ENCODE measurements around the gene RASSF8.
A peak's percentile ranks its signal among the peaks of the same experiment; 100 is the strongest.

RASSF8 gene

DNA sequence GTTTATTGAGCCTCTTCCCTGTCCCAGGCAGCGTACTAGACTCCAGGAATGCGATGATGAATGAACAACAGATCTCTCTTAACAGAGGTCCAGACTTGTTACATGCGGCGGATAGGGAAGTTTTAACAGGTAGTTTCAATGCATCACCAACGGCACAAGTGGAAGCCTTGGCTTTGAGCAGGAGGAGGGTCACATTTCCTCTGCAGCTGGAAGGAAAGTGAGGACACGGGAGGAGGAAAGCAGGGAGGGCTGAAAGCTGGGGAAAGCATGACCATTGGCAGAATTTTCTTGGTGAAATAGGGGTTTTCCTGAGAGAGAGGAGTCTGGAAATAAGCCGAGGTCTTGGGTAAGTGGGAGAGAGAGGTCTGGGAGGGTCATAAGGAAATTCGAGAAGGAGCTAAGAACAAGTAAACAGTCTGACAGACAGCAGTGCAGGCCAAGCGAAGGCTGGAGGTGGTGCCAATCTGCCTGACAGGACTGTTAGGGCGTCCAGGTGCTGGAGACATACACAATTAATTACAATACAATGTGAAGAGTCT lies 150.9 kb downstream of the RASSF8 start:
- DNase-seq = no peak

DNA sequence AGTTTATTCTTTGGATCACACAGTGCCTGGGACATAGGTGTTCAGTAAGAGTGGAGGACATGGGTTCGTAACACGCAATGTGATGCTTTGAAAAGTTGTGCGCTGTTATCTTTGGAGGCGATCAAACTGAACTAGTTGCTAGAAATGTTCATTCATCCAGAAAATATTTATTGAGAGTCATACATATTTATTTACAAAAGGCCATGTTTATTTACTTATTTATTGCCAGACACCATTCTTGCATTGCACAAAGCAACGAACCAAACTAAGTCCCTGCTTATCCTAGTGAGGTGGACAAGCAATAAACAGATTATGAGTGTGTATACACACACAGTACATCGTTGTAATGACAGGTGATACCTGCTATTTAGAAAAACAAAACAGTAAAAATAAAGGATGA lies 153.8 kb downstream of the RASSF8 start:
- no peak for DNase-seq

DNA sequence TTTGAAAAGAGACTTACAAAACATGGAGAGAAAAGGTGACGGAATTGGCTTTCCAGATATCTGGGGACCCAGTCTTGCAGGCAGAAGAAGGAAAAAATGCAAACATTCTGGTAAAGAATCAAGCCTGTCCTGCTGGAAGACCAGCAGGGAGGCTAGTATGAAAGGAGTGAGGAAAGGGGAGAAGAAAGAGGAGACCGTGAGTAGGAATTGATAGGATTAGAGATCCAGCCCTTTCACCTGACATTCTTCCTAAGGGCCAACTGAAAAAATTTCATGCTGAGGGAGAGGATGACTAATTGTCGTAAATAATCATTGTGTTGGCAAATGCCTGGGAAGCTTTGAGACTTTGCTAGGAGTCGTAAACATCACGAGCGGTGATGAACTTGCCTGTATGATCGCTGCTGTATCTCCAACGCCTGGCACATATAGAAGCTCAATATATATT lies 154.2 kb downstream of the RASSF8 start:
- DNase-seq = no peak

DNA sequence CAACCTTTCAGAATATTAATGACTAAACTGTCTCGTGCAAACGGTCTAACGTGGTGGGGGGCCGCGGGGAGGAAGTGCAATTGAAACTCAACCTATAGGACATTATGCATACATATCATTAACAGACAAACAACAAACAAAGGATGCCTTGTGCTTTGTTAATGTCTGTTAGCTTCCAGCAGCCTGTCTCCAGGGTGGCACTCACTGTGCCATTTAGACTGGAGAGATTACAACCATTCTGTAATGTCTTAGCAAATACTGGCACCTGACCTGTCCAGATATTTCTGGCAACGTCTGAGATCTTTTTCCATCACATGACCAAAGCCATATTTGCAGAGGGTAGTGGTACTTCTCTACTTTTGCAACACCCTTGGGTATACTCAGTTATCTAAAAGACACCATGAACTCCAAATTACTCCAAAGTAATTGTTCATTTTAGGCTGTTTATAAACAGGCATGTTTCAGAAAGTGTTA lies 154.7 kb downstream of the RASSF8 start:
- peak in 3 of 14 donors; percentile 24 to 27 (median 25) for DNase-seq

DNA sequence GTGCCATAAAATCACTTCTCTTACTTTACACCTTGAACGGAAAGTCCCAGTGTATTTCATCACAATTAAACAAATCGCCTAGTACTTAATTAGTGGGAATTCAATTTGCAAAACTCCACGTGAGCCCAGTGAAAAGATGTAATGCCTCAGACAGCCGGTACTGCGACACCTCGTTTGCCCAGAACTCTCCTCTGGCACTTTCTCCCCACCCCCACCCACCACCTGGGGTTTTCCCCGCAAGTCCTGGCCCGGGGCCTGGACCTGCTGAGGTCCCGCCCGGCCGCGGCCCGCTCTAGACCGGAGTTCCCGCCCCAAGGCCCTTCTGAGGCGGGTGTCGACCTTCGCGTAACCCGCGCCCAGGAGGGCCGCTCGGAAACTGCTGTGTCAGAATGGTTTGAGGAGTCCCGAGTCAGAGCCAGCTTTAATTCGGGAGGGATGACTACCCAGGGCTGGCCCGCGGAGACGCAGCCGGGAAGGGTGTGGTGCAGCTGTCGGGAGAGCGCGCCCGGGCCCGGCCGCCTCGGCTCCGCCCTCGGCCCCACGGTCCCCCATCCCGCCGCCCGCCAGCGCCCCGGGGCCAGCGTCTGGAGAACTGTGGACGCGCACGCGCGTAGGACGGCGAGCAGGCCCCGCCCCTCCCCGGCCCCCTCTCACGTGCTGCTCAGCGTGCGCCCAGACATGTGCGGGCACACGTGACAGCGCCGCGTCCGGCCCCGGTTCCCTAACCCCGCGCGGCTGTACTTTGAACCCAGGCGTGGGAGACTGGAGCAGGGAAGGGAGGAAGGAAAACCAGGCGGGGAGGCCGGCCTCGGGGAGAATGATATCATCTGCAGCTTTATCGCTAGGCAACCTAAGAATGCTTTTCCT lies 155.6 kb downstream of the RASSF8 start:
- DNase-seq = peak; percentile 69 to 95 (median 90)

DNA sequence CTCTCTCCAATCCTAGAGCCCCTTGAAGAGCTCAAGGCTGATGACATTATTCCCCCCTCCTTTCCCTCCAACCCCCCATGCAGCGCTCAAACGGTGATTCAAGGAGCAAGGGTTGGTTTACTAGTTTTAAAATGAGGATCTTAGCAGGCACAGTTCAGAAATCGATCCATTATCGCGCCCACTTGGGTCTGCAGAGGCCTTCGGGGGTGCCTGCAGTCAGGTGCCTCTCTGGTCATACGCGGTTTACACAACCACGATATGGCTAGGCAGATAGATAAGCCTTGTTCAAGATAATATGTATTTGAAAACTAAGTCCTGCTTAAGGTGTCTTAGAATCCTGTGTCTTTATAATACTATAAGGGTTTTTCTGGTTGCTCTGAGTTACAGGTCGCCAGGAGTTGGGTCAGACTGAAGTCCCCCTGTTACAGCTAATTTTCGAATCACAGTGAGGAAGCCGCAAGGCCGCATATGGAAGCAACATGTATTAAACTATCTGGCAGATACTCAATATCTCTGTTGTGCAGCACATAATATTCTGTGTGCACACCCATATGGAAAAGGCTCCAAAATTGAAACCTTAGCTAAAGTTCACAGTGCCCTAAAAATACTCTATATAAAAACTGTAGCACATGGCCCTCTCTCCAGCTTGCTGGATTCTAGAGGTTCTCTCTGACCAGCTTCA lies 156.4 kb downstream of the RASSF8 start:
- DNase-seq = peak in 3 of 14 donors; percentile 42 to 76 (median 67)

DNA sequence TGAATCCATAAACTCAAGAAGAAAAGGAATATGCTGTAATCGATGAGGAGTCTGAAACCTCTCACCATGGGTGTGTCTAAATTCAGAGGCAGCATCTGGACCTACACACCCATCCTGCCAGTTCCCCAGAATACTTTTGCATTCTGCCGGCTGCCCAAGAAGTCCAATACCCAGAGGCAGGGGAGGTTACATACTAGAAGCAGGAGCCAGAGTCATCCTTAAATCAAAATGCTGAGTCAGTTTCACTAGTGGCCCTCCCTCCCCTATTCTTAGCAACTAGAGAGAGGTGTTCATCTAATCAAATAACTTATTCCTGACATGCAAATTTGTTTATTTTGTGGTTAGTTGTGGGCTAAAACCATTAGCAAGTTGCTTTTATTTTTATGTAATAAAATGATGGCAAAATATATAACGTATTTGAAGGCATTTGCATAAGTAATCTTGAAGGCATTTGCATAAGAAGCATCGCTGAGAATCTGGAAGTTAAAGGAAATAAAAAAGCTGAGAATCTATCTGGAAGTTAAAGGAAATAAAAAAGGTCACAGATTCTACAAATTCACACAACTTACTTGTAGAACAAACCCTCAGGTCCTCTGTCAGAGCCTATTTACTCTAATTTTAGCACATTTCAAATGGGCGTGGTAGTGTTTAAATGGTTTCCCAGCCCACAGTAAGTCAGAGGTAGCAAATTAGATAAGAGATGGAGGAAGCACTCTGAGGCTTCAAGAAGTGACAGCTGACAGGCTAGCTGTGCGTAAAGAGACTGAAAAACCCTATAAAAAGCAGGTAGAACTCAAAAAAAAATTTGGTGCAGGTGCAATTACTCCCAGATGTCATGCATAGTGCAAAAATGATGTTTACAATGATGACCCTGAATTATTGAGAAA lies 158.6 kb downstream of the RASSF8 start:
- DNase-seq = peak in 1 of 14 donors; percentile 26

DNA sequence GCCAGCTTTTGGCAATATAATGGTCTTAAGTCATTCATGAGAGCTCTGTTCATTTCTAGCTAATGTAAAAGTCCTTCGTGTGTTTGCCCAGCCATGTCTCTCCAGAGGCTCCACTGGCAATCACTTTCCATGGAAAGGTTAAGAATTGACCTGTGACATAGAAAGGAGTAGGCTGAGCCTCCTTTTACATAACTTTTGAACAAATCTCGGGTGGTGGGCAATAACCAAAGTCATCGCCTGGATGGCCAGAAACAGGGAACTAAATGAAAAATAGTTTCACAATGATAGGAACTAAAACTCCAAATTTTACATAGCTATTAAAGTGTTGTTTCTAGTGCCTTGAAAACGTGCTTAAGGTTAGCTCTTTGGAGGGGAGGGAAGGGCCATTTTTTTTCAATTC lies 159.8 kb downstream of the RASSF8 start:
- DNase-seq = no peak

DNA sequence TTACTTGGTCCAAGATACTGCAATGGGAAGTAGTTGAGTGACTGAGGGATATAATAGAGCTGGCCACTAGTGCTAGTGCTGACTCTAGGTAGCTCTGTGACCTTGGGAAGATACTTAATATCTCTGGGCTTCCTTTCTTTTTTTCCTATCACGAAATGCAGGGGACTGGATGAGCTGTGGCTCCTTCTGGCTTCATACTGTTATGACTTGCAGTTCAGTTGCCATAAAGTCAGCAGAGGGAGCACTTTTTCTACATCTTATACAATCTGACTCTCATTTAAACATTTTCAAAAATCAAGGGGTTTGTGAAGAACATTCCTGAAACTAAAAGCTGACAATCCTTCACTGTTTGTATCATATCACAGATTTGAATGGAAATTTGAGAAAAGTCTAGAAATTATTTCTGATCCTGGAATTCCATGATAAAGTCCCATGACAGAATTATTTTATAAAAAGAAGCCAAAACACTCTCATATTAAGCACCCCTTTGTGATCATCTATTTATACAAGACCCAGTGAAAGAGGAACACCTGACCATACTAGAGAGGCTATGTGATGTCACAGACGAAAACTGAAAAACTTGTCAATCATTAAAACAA lies 161.0 kb downstream of the RASSF8 start:
- DNase-seq = peak in 7 of 14 donors; percentile 15 to 79 (median 27)

DNA sequence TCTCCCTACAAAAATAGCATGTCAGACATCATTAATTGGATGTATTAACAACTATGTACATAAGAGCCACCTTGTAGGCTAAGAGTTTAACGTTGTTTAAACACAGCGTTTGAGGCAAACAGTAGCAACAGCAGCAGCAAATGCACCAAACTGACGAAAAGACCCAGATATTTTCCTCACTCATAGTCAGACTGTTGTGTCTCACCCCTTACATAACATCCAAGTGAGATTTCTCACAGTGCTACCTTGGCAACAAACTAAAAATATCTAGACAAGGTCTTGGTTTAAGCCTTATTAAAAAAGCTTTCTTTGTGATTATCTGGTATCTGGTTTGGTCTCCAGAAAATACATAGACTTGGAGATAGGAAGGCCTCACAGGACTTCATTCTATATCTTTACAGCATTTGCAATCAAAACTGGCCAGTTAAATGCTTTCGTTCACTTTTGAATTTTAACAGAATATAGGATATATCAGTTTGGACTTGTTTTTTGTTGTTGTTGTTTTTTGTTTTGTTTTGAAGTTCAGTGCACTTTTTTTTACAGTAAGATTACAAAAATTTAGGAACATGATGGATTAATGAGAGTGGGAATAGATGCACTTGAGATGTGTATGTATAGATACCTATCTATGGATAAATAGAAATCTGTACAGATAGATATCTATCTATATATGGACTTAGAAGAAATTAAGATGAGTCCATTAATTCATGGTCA lies 162.2 kb downstream of the RASSF8 start:
- peak in 1 of 14 donors; percentile 62 for DNase-seq

DNA sequence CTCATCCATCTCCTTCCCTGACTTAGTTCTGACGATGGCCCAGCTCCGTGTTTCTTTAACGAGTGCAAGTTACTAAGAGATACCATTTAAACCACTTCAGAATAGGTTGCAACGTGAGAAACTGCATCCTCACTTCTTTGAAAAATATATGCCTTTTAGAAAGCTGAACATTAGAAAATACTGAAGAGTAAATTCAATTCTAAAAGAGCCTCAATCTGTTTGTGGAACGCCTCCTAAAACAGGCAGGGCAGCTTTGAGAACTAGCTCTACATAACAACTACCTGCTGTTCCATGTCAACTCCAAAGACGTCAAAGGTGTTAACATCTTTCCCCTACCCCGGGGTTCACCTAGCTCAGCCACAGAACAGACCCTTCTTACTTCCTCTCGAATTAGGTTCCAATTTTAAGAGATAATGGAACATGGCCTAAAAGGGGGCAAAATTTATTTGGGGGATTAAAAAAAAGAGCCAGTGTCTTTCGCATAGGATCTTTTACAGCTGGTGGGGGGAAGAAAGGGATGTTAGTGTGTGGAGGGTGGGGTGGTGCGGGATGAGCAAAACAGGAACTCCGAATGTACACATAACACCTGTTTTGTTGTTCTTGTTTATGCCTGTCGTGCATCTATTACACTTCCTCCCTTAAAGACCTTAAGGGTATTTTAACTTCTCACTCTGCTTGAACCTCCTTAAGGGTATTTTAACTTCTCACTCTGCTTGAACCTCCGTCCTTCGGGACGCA lies 163.0 kb downstream of the RASSF8 start:
- DNase-seq = peak in 3 of 14 donors; percentile 35 to 64 (median 55)

DNA sequence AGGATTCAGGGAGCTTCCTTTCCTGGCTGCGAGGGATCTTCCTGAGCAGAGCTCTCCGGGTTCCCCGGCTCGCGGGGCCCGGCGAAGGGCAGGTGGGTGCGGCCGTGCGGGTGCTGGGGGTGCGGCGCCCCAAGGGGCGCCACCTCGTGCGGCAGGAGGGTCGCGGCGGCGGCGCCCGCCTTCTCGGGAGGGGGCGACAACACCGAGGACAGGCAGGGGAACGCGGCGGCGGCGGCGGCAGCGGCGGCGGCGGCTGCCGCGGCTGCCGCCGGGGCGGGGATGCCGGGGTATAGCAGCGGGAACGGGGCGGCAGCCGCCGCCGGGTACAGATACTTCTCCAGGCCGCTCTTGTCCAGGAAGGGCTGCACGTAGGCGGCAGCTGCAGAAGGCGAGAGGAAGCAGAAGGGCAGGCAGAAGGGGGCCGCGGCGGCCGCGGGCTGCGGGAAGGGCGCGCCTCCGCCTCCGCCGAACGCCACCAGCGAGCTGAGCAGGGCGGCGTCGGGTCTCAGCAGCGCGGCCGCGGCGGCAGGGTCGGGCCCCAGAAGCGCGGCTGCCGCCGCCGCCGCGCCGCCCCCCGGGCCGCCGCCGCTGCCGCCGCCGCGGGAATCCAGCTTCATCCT lies 163.7 kb downstream of the RASSF8 start:
- DNase-seq = peak in 6 of 14 donors; percentile 21 to 65 (median 41)

DNA sequence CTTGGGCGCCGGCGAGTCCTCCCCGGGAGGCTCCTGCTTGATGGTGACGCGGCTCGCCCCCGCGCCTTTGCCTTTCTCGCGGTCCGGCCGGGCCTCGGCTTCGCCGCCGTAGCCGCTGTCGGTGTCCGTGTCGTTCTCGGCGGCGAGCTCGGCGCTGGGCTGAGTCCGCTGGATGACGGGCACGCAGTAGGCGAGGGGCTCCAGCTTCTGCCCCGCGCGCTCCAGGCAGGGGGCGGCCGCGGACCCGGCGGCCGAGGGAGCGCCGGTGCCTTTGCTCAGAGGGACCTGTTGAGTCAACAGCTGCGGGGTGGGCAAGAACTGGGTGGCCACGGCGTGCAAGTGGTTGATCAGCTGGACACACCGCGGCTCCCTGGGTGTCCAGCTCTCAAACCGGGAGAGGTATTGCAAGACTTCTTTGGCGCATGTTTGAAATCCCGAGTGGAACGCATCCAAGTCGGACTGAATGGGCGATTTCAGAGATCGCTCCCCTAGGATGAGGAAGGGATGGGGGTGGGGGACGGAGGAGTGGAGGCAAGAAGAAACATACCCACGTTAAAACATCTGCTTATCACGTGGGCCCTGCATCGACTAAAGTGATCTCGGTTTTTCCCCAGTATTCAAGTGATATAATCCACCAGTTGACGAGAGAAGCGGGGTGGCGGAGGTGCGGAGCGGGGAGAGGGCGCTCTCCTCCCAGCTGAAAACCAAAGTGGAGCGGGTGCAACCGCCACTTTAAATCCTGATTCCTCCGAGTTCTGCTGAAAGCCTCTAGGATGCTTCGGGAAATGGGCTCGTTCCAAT lies 164.4 kb downstream of the RASSF8 start:
- DNase-seq = peak; percentile 27 to 94 (median 80)

DNA sequence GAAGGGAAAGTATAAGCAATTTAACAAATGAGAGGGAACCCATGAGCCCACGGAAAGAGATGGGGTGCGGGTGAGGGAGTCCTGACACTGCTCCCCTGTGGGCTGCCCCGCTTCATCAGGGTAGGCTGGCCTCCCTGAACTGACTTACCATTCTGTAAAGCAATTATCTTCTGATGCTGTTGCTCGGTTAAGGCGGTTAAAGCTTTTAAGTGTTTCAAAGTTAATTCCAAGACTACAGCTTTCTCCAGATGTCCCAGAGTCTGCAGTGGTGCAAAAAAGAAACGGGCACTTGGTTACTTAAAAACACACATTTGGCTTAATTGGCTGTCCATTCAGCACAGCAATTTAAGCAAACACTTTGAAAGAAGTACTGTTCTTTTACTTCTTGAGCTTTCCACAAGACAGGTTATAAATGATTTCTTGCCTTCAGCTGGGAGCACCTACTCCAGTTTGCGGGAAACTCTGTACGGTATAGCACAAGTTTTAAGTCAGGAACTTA lies 165.0 kb downstream of the RASSF8 start:
- peak in 3 of 14 donors; percentile 52 to 77 (median 63) for DNase-seq

DNA sequence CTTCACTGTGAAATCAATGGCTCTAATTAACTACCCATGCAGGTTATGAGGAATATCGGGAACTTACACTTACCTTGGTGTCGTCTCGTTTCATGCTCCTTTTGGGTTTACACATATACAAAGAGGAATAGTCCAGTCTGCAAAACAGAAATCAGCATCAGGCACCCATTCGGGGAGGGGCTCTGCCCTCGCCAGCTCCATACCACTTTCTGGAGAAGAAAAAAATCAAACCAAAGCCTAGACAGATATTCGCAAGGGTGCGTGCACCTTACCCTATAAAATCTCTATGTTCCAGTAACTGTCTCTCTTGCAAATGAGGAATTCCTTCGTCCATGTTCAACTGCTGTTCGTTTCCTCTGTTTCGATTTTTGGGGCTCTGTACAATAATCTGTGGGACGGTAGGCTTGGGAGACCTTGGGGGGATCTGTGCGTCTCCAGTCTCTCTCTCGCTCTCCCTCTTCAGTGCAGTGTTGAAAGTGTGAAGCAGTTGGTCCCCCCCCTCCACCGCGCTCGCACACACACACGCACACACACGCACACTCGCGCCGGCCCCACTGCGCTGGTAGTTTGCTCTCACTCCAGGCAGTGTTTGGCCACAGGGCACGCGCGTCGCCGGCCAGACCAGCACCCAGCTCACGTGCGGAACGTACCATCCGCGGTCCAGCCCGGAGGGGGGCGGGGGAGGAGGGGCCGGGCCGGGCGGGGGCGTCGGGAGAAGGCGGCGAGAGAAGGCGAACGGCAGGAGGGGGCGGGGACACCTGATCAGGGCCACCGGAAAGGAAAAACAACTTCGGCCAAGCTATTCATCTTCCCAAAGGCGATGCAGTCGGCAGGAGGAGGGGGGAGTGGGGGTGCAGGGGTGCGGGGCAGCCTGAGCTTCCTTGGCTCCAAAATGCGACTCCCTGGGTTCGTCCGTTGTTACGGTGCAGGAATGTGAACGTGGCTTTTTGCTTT lies 166.2 kb downstream of the RASSF8 start, which contains the start of gene BHLHE41:
BHLHE41 (minus strand) TSS at position 592 of the 954 bp plus-strand sequence; CDS start at position 334, 258 bp downstream.
- peak; percentile 67 to 94 (median 90) for DNase-seq

DNA sequence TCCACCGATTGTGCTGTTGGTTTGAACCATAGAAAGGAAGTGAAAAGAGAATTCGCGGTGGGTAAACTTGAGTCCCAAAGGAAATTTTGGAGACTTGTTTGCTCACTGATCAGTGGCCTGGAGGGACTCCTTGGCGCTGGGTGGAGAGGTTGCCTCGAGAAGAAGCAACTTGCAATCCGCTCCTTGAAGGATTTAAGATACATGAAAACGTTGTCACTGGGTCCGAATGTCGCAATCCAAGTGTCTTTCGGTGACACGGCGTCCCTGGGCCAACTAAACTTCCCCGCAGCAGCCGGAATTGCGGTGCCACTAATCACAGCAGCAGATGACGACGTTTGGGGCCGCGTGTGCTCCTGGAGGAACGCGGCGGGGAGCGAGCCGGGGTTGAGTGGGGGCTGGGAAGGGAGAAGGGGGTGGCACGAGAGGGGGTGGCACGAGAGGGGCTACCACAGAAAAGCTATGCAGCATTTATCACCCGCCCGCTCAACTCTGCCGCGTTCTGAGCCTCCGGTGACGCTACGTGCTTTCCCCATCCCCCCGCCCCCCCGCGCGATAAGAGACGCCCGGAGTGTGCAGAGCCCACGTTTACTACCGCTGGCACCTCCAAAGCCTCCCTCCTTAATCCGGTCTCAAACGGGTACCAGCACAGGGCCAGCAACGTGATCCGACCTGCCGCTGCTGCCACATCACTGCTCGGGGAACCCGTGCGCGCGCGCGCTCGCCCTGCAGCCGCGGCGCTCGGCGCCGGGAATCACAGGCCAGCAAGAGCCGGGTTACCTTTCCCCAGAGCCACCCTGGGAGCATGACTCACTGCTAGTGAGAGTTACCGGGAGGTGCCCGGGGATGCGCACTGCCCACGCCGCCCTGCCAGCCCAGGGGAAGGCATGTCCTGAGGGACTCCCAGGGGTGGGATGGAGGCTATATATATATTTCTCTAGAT lies 167.2 kb downstream of the RASSF8 start:
- peak in 13 of 14 donors; percentile 55 to 93 (median 83) for DNase-seq

Measured in C1 segment of cervical spinal cord (tissue), 14 donors.